Measurements from ENCODE around the gene NBL1.

Gene NBL1

GRCh38 chr1:19687414-19687813 is 43.3 kb downstream of the NBL1 start:
- DNase-seq (ENCODE audit: low read depth): no peak
- no peak overlapping the region for H3K4me3 ChIP-seq (ENCODE audit: low read length)
- TF ChIP-seq CTCF (IDR thresholded peaks at IDR 0.05; ENCODE audit: insufficient read depth, low read depth, low read length, missing control alignments): no peak

- TF ChIP-seq CTCF (IDR thresholded peaks at IDR 0.05; ENCODE audit: insufficient read depth, low read depth, low read length, missing control alignments): no peak
- no peak overlapping the region for H3K4me3 ChIP-seq (ENCODE audit: low read length)
- DNase-seq (ENCODE audit: low read depth): no peak
Observed at GRCh38 chr1:19688041-19688842, 44.1 kb downstream of the NBL1 start.

- DNase-seq (ENCODE audit: low read depth): no peak
- no peak overlapping the region for H3K4me3 ChIP-seq (ENCODE audit: low read length)
- no peak for TF ChIP-seq CTCF (IDR thresholded peaks at IDR 0.05; ENCODE audit: insufficient read depth, low read depth, low read length, missing control alignments)
Observed at GRCh38 chr1:19689085-19689757, 45.1 kb downstream of the NBL1 start.

- DNase-seq (ENCODE audit: low read depth): no peak
- no peak for TF ChIP-seq CTCF (IDR thresholded peaks at IDR 0.05; ENCODE audit: insufficient read depth, low read depth, low read length, missing control alignments)
- no peak overlapping the region for H3K4me3 ChIP-seq (ENCODE audit: low read length)
Observed at GRCh38 chr1:19689856-19690255, 45.7 kb downstream of the NBL1 start.

- no peak overlapping the region for H3K4me3 ChIP-seq (ENCODE audit: low read length)
- DNase-seq (ENCODE audit: low read depth): no peak
- TF ChIP-seq CTCF (IDR thresholded peaks at IDR 0.05; ENCODE audit: insufficient read depth, low read depth, low read length, missing control alignments): no peak
Observed at GRCh38 chr1:19690342-19690741, 46.2 kb downstream of the NBL1 start.

GRCh38 chr1:19694298-19694697 is 50.2 kb downstream of the NBL1 start:
- no peak for TF ChIP-seq CTCF (IDR thresholded peaks at IDR 0.05; ENCODE audit: insufficient read depth, low read depth, low read length, missing control alignments)
- no peak for DNase-seq (ENCODE audit: low read depth)
- no peak overlapping the region for H3K4me3 ChIP-seq (ENCODE audit: low read length)
